PC-3 (cell line): ENCODE measurements around the gene OASL. TPM values are rescaled to one million over a fixed set of nuclear protein-coding genes. Genes with fewer than 3 reads are reported as not detected.

Source experiments
- ATAC-seq: fragments of 200-7000 bp; cut with Tn5 transposase; 2 replicates; pipeline ENCODE4 v1.9.1; 2020; ENCODE audit warnings: mild to moderate bottlenecking, moderate library complexity
- BruUV-seq: library from RNA; stranded (reverse); fragments of 400-500 nt; replicated peaks from 2 replicates; lab custom pipeline; 2021; lab: Mats Ljungman, UMichigan
- CTCF ChIA-PET: fragments of 300-600 bp; sonication (Branson Sonifier 250); formaldehyde crosslinking; loops from one replicate; lab custom pipeline; 2022; ENCODE audit warnings: antibody characterized with exemption; lab: Charles Lee
- POLR2A ChIA-PET: fragments of 300-600 bp; sonication (Branson Sonifier 250); formaldehyde crosslinking; loops from one replicate; lab custom pipeline; 2022; ENCODE audit warnings: antibody characterized with exemption; ENCODE audit not compliant: unreplicated experiment; lab: Charles Lee
- DNase-seq: peaks from one replicate; pipeline ENCODE4 v3.0.0-alpha.2; 2015
- H2AFZ ChIP-seq: fragments of 300-600 bp; sonication (generic); 2 replicates; pipeline ENCODE4 v1.6.0; 2016; ENCODE audit warnings: antibody characterized with exemption, low read length
- H3F3A ChIP-seq: fragments of 300-600 bp; sonication (generic); one replicate; pipeline ENCODE4 v1.6.0; 2017; ENCODE audit warnings: antibody characterized with exemption, low read length, control low read depth, mild to moderate bottlenecking; ENCODE audit not compliant: unreplicated experiment
- H3K27ac ChIP-seq: fragments of 300-600 bp; sonication (generic); 2 replicates; pipeline ENCODE4 v1.5.1; 2016; ENCODE audit warnings: mild to moderate bottlenecking, low read length
- H3K27me3 ChIP-seq: fragments of 300-600 bp; sonication (generic); 2 replicates; pipeline ENCODE4 v1.6.1; 2016; ENCODE audit warnings: low read length, mixed read lengths
- H3K36me3 ChIP-seq: fragments of 300-600 bp; sonication (generic); 2 replicates; pipeline ENCODE4 v1.6.1; 2016; ENCODE audit warnings: low read depth, mixed run types, low read length, mixed read lengths
- H3K4me1 ChIP-seq: fragments of 300-600 bp; sonication (generic); 2 replicates; pipeline ENCODE4 v1.5.1; 2016; ENCODE audit warnings: low read length; ENCODE audit not compliant: insufficient read depth
- H3K4me2 ChIP-seq: fragments of 300-600 bp; sonication (generic); 2 replicates; pipeline ENCODE4 v1.6.0; 2016; ENCODE audit warnings: low read length
- H3K4me3 ChIP-seq: fragments of 300-600 bp; sonication (generic); 2 replicates; pipeline ENCODE4 v1.5.1; 2016; ENCODE audit warnings: mild to moderate bottlenecking, low read length, mixed read lengths
- H3K79me2 ChIP-seq: fragments of 300-600 bp; sonication (generic); 2 replicates; pipeline ENCODE4 v1.6.1; 2017; ENCODE audit warnings: low read length, mixed read lengths
- H3K9ac ChIP-seq: fragments of 300-600 bp; sonication (generic); 2 replicates; pipeline ENCODE4 v1.6.0; 2016; ENCODE audit warnings: mild to moderate bottlenecking, low read length
- H3K9me2 ChIP-seq: fragments of 300-600 bp; sonication (generic); replicated peaks from 2 replicates; pipeline ENCODE4 v1.6.1; 2016; ENCODE audit warnings: mixed run types, low read length, mixed read lengths
- H3K9me3 ChIP-seq: fragments of 300-600 bp; sonication (generic); 2 replicates; pipeline ENCODE4 v1.6.1; 2016; ENCODE audit warnings: low read length, mixed read lengths
- H4K20me1 ChIP-seq: fragments of 300-600 bp; sonication (generic); 2 replicates; pipeline ENCODE4 v1.6.1; 2016; ENCODE audit warnings: low read length, mixed read lengths
- EZH2 ChIP-seq: fragments of 300-600 bp; sonication (generic); IDR thresholded peaks from one replicate; pipeline ENCODE4 v1.6.1; 2017; ENCODE audit warnings: antibody characterized with exemption, mild to moderate bottlenecking, low read length; ENCODE audit not compliant: unreplicated experiment
- EZH2phosphoT487 ChIP-seq: fragments of 300-600 bp; sonication (generic); IDR thresholded peaks from 2 replicates; pipeline ENCODE4 v1.6.1; 2018; ENCODE audit warnings: mild to moderate bottlenecking, antibody characterized with exemption, low read length, borderline replicate concordance
- intact Hi-C: fragments of 100-400 bp; cut with micrococcal nuclease; formaldehyde crosslinking; loops from 2 replicates; pipeline ENCODE4 v1.9.0; 2023
- total RNA-seq: library from RNA; depleted of rRNA; stranded (reverse); fragments of >200 nt; gene quantifications from 2 replicates; pipeline ENCODE4 v1.2.3, GENCODE V29; 2014
- TF ChIP-seq, protein P1 (sequence below): fragments of 300-600 bp; sonication (generic); conservative IDR thresholded peaks from 2 replicates; pipeline ENCODE4 v1.5.1; 2017; ENCODE audit warnings: antibody characterized with exemption, low read depth, mild to moderate bottlenecking, low read length

Gene OASL
- total RNA-seq, 1 experiment from 2014 or later, result 7.6 TPM

DNA sequence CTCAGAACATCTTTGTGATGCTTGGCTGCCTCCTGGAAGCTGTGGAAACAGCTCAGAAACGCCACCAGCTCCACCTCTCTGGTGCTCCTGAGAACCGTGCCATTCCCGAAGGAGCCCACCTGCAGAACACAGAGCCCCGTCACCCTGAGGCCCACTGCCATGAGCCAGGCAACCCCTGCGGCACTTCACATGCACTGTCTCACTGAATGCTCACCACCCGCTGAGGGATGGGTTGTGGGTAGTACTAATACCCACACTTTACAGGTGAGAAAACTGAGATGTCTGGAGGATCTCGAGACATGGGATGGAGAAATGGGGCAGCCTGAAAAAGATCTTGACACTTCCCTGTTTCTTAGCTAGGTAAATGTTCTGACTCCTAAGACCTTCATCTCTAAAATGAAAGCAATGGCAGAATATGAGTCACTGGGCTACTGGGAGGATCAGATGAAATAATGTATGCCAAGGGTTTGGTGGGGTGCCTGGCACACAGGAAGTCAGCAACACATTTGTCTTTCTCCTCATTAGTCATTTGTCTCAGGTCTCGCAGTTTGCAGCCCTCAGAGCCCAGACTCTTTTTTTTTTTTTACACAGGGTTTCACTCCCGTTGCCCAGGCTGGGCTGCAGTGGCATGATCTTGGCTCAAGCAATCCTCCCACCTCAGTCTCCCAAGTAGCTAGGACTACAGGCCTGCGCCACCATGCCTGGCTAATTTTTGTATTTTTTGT, 5.3 kb downstream of the OASL start:
- Histone ChIP-seq H2AFZ (peak overlapping the region; percentile 34; the same call in 1 of the 2 replicates), H3K9me2 (no peaks in the 10 kb centered on the region), H3K27me3 (no peaks in the 10 kb centered on the region), H3K4me2 (peak overlapping the region; percentile 60), H3K4me1 (peaks cover 34% of the 10 kb centered on the region), H3K79me2 (no peaks in the 10 kb centered on the region), H3K9me3 (no peaks in the 10 kb centered on the region), H3K4me3 (peak overlapping the region; percentile 6; the same call in 1 of the 2 replicates), H3K9ac (peak overlapping the region; percentile 6; the same call in 1 of the 2 replicates), H3K36me3 (no peaks in the 10 kb centered on the region), H3F3A (no peaks in the 10 kb centered on the region), H3K27ac (peak overlapping the region; percentile 60), H4K20me1 (no peaks in the 10 kb centered on the region)
- ChIA-PET CTCF (interaction anchor here (0.6 to 1.0 kb wide), 2 partner anchors 26 to 446 kb away, joined by 3 to 6 read pairs; no protein-coding TSS in a partner anchor), POLR2A (interaction anchor here (0.6 kb wide), 1 partner anchor 301 kb away, joined by 3 read pairs; no protein-coding TSS in a partner anchor)
- BruUV-seq, result no TSS peak
- intact Hi-C loops, result no loop called here
- DNase-seq (peak; percentile 87), ATAC-seq (peak; percentile 84)
- TF ChIP-seq, protein P1, sequence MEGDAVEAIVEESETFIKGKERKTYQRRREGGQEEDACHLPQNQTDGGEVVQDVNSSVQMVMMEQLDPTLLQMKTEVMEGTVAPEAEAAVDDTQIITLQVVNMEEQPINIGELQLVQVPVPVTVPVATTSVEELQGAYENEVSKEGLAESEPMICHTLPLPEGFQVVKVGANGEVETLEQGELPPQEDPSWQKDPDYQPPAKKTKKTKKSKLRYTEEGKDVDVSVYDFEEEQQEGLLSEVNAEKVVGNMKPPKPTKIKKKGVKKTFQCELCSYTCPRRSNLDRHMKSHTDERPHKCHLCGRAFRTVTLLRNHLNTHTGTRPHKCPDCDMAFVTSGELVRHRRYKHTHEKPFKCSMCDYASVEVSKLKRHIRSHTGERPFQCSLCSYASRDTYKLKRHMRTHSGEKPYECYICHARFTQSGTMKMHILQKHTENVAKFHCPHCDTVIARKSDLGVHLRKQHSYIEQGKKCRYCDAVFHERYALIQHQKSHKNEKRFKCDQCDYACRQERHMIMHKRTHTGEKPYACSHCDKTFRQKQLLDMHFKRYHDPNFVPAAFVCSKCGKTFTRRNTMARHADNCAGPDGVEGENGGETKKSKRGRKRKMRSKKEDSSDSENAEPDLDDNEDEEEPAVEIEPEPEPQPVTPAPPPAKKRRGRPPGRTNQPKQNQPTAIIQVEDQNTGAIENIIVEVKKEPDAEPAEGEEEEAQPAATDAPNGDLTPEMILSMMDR, result no peak
- TF ChIP-seq EZH2phosphoT487, result no peak
- TF ChIP-seq EZH2, result no peak

DNA sequence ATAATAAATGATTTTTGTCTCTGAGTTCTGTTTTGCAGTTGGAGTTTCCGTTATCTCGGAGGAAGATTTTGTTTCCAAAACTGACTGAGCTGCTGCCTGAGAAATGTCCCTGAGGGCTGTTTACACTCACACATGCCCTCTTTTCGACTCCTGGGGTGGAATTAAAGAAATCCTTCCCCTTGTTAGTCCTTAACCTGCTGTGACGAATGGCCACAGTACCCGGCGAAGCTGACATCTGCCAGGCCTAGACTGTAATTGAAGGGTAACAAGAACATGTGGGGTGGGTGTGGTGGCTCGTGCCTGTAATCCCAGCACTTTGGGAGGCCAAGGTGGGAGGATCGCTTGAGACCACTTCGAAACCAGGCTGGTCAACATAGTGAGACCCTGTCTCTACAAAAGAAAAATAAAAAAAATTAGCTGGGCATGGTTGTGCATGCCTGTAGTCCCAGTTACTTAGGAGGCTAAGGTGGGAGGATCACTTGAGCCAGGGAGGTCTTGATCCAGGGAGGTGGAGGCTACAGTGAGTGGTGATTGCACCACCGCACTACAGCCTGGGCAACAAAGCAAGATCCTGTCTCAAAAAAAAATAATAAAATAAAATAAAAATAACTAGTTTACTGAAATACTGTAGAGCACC, 8.4 kb downstream of the OASL start:
- TF ChIP-seq EZH2, result no peak
- TF ChIP-seq EZH2phosphoT487, result no peak
- TF ChIP-seq, protein P1, result no peak
- H3K4me2 ChIP-seq, result no peak overlapping the region
- DNase-seq, result no peak
- H3K9me3 ChIP-seq, result no peaks in the 10 kb centered on the region
- H3K36me3 ChIP-seq, result no peaks in the 10 kb centered on the region
- no peak overlapping the region for H3K9ac ChIP-seq
- no peaks in the 10 kb centered on the region for H3K27me3 ChIP-seq
- ChIA-PET POLR2A (no interaction called here), CTCF (no interaction called here)
- H3F3A ChIP-seq, result no peaks in the 10 kb centered on the region
- no TSS peak for BruUV-seq
- no peaks in the 10 kb centered on the region for H3K79me2 ChIP-seq
- intact Hi-C loops, result no loop called here
- ATAC-seq, result no peak
- no peak overlapping the region for H3K27ac ChIP-seq
- H4K20me1 ChIP-seq, result no peaks in the 10 kb centered on the region
- H2AFZ ChIP-seq, result no peak overlapping the region
- H3K4me3 ChIP-seq, result no peak overlapping the region
- H3K9me2 ChIP-seq, result no peaks in the 10 kb centered on the region
- H3K4me1 ChIP-seq, result peaks cover 20% of the 10 kb centered on the region
